GM18498 (cell line): ENCODE measurements around the gene LHX5.
A peak's percentile ranks its signal among the peaks of the same experiment; 100 is the strongest.

Experiments
- ATAC-seq: cut with Tn5 transposase; IDR thresholded peaks from one replicate; pipeline ENCODE4 v1.9.1; 2021; ENCODE audit warnings: mild to moderate bottlenecking, moderate library complexity; ENCODE audit not compliant: unreplicated experiment

LHX5 gene

DNA sequence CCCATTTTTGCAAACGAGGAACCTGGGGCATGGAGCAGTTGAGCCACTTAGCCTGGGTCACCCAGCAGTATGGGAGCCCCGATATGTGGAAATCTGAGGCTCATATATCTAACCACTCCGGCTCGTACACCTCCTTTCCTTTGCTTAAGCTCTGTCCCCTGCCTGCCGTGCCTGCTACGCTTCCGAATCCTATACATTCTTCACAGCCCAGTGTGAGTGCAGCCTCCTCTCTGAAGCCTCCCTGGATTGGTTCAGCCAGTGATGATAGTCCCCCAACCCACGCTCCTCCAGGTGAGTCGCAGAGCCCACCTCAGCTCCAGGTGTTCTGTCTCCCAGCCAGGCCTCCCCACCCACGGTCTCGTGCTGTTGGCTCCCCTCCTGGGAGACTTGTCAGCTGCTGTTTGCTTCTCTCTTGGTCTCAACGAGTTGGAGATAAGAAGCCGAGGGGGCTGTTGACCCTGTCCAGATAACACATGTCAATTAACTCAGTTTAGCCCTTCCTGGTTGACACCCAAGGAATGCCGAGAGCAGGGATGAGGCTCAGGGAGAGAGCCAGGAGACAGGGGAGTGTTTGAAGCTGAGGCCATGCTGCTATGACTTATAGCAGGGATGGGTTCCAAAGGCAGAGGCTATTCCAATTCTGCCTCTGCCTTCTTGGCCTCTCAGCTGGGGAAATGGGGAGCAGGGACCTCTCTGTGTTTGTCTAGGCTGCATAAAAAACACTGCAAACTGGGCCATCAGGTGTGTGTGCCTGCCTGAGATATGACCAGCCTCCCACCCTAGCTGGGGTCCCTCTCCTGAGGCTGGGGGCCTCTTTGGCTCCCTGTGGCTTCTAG lies 30.5 kb downstream of the LHX5 start:
- no peak for ATAC-seq

- no peak for ATAC-seq
Observed at GRCh38 chr12:113440336-113440735, 31.3 kb downstream of the LHX5 start.

- ATAC-seq = no peak
Observed at GRCh38 chr12:113439606-113440030, 32.1 kb downstream of the LHX5 start.

GRCh38 chr12:113439301-113439597 lies 32.4 kb downstream of the LHX5 start:
- no peak for ATAC-seq

- ATAC-seq = no peak
Observed at GRCh38 chr12:113438523-113439300, 33.0 kb downstream of the LHX5 start.

GRCh38 chr12:113437729-113438100 lies 34.0 kb downstream of the LHX5 start:
- no peak for ATAC-seq

- no peak for ATAC-seq
Observed at GRCh38 chr12:113436993-113437728, 34.5 kb downstream of the LHX5 start.

DNA sequence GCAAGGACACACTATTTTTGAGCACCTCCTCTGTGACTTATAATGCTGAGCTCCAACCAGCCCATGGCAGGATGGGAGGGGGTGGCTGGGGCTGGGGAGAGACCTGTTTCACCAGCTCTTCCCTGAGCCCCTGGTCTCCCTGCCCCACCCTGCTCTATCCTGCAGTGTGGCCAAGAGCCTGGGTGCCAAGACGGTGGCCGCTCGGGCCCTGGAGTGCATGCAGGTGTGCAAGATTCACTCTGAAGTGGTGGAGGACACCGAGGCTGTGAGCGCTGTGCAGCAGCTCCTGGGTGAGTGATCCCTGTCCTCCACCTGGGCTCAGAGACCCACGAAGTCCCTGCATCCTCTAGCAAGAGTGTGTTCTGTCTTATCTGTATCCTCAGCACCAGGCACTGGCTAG lies 35.1 kb downstream of the LHX5 start:
- ATAC-seq = no peak

DNA sequence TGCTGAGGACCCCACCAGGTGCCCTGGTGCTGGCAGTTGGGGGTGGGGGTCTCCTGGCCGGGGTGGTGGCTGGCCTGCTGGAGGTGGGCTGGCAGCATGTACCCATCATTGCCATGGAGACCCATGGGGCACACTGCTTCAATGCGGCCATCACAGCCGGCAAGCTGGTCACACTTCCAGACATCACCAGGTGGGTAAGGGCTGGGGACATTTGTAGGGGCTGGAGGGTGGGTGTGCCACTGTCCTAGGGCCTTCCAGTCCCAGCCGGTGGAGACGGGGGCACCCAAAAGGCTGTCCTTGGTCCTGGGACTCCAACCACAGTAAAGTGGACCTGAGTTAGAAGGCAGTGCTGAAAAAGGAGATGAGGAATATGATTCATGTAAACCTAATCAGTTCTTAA lies 36.3 kb downstream of the LHX5 start:
- no peak for ATAC-seq

DNA sequence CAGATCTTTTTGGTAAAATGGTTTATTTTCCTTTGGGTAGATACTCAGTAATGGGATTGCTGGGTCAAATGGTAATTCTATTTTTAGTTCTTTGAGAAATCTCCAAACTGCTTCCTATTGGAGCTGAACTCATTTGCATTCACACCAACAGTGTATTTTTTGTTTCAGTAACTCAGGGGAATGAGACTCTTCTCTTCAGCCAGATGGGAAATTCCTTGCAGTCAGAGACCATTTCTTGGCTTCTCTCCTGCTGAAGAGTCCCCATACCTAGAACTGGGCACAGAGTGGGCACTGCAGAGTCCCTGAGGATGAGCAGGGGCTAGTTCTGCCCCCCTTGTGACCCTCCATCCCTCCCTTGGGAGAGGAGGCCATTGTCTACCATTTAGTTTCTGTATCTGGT lies 38.7 kb downstream of the LHX5 start:
- no peak for ATAC-seq

- ATAC-seq = no peak
Observed at GRCh38 chr12:113428482-113428881, 43.2 kb downstream of the LHX5 start.

- ATAC-seq = no peak
Observed at GRCh38 chr12:113427882-113428281, 43.8 kb downstream of the LHX5 start.

DNA sequence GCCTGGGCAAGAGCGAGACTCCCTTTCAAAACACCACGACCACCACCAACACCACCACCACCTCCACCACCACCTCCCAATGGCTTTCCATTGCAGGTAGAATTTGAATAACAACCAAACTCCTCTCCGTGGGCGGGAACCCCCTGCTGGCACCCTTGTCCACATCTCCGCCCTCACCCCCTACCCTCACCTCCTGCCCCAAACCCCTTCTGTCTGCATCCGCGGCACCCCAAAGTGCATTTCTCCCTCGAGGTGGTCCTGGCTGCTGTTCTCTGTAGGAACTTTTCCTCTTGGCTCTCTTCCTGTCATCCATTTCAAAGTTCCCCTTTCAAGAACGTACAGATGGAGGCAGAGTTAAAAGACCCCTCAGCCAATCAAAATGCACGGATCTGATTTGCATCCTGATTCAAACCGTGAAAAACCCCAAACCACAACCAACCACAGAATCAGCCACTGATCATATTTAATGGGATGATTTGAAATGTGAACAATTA lies 45.7 kb downstream of the LHX5 start:
- ATAC-seq = no peak

- ATAC-seq = no peak
Observed at GRCh38 chr12:113424915-113425823, 46.5 kb downstream of the LHX5 start.

DNA sequence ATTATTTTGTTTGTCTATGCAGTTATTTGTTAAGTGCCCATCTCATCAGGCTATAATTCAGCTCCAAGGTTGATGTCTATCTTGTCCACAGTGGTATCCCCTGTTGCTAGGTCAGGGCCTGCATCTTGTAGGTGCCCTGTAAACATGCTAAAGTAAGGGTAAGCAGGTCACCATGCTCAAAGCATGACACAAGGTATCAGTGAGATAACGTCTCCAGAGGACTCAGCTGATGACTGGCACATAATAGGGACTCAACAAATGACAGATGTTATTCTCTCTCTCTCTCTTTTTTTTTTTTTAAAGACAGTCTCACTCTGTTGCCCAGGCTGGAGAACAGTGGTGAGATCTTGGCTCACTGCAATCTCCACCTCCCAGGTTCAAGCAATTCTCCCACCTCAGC lies 47.2 kb downstream of the LHX5 start:
- no peak for ATAC-seq

- no peak for ATAC-seq
Observed at GRCh38 chr12:113422886-113423669, 48.6 kb downstream of the LHX5 start.

GRCh38 chr12:113422030-113422885 lies 49.4 kb downstream of the LHX5 start, which contains the start of gene SDSL:
SDSL (plus strand) TSS chr12:113422380; CDS start chr12:113427983, 5,603 bp downstream.
- ATAC-seq = peak; percentile 95

DNA sequence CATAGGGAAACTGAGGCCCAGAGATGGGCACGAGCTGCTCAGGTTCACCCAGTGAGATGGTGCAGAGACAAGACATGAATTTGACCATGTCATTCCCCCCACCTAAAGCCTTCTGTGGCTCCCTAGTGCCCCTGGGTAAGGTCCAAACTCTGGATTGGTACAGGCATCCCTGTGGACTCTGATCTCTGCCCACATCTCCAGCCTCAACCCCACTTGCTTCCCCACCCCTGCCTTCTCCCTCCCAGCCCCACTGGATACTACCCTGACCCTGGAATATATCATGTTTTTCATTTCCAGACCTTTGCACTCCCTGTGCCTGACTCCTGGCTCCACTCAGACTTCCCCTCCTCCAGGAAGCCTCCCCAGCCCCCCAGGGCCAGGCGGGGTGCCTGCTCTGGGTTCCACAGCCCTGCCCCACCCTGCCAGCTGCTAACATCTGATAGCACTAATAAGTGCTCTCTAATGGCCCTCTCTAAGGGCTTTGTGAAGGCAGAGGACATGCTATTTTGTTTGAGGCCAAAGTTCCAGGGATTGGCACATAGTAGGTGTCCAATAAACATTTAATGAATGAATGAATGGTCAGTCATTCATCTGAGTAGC lies 50.6 kb downstream of the LHX5 start:
- ATAC-seq = no peak
